Measurements from ENCODE around the gene ESRRA. TPM values are rescaled to one million over a fixed set of nuclear protein-coding genes. Genes with fewer than 3 reads are reported as not detected.

ESRRA gene
- total and polyA plus RNA-seq, 9 of the 15 experiments (the other 6 are each of a cell fraction or from before 2014, with no cell fraction given): 0.27 to 89.7 (median 23.7) TPM

DNA sequence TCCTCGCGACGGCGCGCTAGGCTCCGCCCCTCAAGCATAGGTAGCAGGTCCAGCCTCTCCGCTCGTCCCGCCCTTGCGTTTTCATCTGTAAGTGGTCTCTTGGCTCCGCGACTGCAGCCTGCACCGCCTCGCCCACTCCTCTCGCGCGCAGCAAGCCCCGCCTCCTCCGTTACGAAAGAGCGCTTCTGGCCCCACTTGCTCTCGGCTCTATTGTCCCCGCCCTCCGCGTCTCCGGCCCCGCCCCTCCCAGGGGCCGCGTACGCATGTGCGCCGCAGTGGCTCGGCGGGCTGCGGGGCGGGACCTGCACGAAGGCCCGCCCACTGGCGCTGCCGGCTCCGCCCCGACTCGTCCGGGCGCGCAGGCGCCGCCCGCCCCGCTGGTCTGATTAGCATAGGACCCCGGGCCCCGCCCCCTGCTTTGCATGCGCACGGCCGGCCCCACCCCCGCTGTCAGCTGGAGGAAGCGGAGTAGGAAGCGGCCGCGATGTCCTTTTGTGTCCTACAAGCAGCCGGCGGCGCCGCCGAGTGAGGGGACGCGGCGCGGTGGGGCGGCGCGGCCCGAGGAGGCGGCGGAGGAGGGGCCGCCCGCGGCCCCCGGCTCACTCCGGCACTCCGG is at the start of gene ESRRA (continued):
- no peak for TF ChIP-seq ZBTB1 (CRISPR knock-in tag; IDR thresholded peaks at IDR 0.05; ENCODE audit: borderline replicate concordance, low read depth)
- peak; percentile 55; the same call in 1 of the 2 replicates for TF ChIP-seq THAP12 (CRISPR knock-in tag; IDR thresholded peaks at IDR 0.05)
- no peak for TF ChIP-seq ILK (tag; IDR thresholded peaks at IDR 0.05; ENCODE audit: borderline replicate concordance, low read depth)
- TF ChIP-seq ZNF79 (CRISPR knock-in tag; IDR thresholded peaks at IDR 0.05; ENCODE audit: low read depth): no peak
- no peak for TF ChIP-seq ZNF444 (CRISPR knock-in tag; IDR thresholded peaks at IDR 0.05)
- TF ChIP-seq KDM5B (IDR thresholded peaks at IDR 0.05; ENCODE audit: insufficient replicate concordance, low read depth, low read length): no peak
- TF ChIP-seq MGA (IDR thresholded peaks at IDR 0.05): no peak
- no peak for TF ChIP-seq NFXL1 (CRISPR knock-in tag; IDR thresholded peaks at IDR 0.05)
- no peak for TF ChIP-seq ETV6 (IDR thresholded peaks at IDR 0.05; ENCODE audit: borderline replicate concordance in 1 of 2, low read depth in 2 of 2, low read length in 1 of 2)
- no peak for TF ChIP-seq ETV6 (CRISPR knock-in tag; IDR thresholded peaks at IDR 0.05; ENCODE audit: borderline replicate concordance)
- TF ChIP-seq NCOA2 (IDR thresholded peaks at IDR 0.05; ENCODE audit: partially characterized antibody in 2 of 2): no peak
- no peak for TF ChIP-seq FOXP1 (CRISPR knock-in tag; IDR thresholded peaks at IDR 0.05)
- no peak for TF ChIP-seq TEAD2 (tag; IDR thresholded peaks at IDR 0.05)
- TF ChIP-seq GABPA (tag; conservative IDR thresholded peaks at IDR 0.05; ENCODE audit: low read depth): peak; percentile 46
- TF ChIP-seq NCOA6 (IDR thresholded peaks at IDR 0.05): no peak
